HUDEP-2 (cell line): ENCODE measurements around the gene CHST11.
"Not testable (repeated sequence)": the region's sequence is repeated elsewhere in the genome, so short reads cannot be mapped to it uniquely, and the experiment has no call there.

ENCODE experiments used
- DNase-seq, 76 experiments: peaks; one replicate each; lab custom pipeline; 2025; ENCODE audit not compliant: unreplicated experiment in 76 of 76; lab: John Stamatoyannopoulos, UW

The CHST11 gene

GRCh38 chr12:104549815-104550480, 93.2 kb downstream of the CHST11 start:
- no peak for DNase-seq

- no peak for DNase-seq
These were observed 94.7 kb downstream of the CHST11 start for GRCh38 chr12:104551313-104551931.

- no peak for DNase-seq
These were observed 96.7 kb downstream of the CHST11 start for GRCh38 chr12:104553421-104553820.

GRCh38 chr12:104555648-104556047, 98.9 kb downstream of the CHST11 start:
- no peak for DNase-seq

GRCh38 chr12:104557488-104558195, 100.9 kb downstream of the CHST11 start:
- no peak for DNase-seq

- no peak for DNase-seq
These were observed 104.1 kb downstream of the CHST11 start for GRCh38 chr12:104560881-104561280.

GRCh38 chr12:104562763-104563162, 106.0 kb downstream of the CHST11 start:
- DNase-seq: no peak

- not testable (repeated sequence) for DNase-seq
These were observed 107.9 kb downstream of the CHST11 start for GRCh38 chr12:104564662-104565061.

- DNase-seq: no peak
These were observed 109.0 kb downstream of the CHST11 start for GRCh38 chr12:104565606-104566243.

- no peak for DNase-seq
These were observed 109.7 kb downstream of the CHST11 start for GRCh38 chr12:104566244-104566993.

GRCh38 chr12:104567832-104568486, 111.2 kb downstream of the CHST11 start:
- peak in 1 of 76 experiments; percentile 21 for DNase-seq

- DNase-seq: peak in 4 of 76 experiments; percentile 10 to 21 (median 12)
These were observed 111.7 kb downstream of the CHST11 start for GRCh38 chr12:104568487-104568868.

- DNase-seq: no peak
These were observed 112.2 kb downstream of the CHST11 start for GRCh38 chr12:104568935-104569334.

- no peak for DNase-seq
These were observed 112.8 kb downstream of the CHST11 start for GRCh38 chr12:104569346-104570173.

GRCh38 chr12:104570174-104570907, 113.6 kb downstream of the CHST11 start:
- DNase-seq: no peak

GRCh38 chr12:104571328-104571727, 114.6 kb downstream of the CHST11 start:
- DNase-seq: no peak

- DNase-seq: not testable (repeated sequence)
These were observed 117.6 kb downstream of the CHST11 start for GRCh38 chr12:104574353-104574752.

- not testable (repeated sequence) for DNase-seq
These were observed 118.0 kb downstream of the CHST11 start for GRCh38 chr12:104574758-104575157.
